Non-pigmented ciliary epithelial cell (primary cell): ENCODE data around the gene CDC42EP5.
"Not testable (repeated sequence)": the region's sequence is repeated elsewhere in the genome, so short reads cannot be mapped to it uniquely, and the experiment has no call there.

Experiments
- DNase-seq: peaks from one replicate; pipeline ENCODE4 v3.0.0-alpha.2; 2010; ENCODE audit warnings: low read depth

The CDC42EP5 gene

GRCh38 chr19:54489341-54489740 lies 16.2 kb upstream of the CDC42EP5 start:
- no peak for DNase-seq

DNA sequence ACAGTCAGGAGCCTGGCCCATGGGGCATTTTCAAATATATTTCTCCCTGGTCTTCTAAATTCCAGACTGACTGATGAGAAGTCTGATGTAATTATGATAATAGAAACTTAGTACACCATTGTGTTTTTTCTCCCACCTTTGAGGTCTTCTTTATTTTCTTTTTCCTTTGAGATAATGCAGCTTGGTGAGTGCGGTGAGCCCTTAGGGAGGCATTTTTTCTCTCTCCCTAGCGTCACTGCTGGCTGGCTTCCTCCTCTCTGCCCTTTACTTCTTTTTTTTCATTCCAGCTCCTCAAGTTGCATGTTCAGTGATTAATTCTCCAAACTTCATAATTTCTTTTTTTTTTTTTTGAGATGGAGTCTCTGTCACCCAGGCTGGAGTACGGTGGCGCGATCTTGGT lies 12.8 kb upstream of the CDC42EP5 start:
- DNase-seq: no peak

DNA sequence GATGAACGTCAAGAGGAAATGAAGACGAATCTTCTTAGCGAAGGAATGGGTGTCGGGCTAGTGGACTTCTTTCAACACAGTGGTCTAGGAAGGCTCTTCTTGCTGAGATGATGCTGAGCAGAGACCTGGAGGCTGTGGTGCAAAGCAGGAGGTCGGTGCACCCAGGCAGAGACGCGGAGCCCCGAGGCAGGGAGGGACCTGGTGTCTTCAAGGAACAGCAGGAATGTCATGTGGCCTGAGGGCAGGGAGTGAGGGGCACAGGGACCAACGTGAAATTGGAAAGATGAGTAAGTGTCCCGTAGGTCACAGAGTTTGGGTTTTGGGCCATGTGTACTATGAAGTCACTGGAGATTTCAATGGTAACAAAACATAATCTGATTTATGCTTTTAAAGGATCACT lies 11.4 kb upstream of the CDC42EP5 start:
- DNase-seq: no peak

GRCh38 chr19:54482889-54483288 lies 9.8 kb upstream of the CDC42EP5 start:
- DNase-seq: no peak

DNA sequence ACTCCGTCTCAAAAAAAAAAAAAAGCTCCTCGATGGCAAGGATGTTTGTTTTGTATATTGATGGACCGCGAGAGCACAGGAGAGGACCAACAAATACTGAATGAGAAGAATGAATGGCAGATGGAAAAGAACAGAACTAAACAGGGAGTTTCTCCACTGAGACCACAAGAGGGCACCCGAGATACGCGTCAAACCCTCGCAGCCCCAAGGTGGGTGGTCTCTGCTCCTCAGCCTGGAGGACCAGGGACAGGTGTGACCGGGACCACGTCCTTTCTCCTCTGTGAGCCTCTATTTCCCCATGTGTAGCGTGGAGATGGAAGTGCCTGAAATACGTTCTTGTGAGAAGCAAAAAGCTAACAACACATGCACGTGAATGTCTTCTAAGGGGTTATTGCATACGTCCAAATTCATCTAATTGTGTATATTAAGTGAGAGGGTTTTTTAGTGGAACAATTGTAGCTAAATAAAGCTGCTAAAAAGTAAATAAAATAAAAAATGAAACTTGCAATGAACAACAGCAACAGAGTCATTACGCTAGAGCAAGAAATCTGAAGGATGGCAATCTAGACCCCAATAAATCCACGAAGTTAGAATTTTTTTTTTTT lies 8.3 kb upstream of the CDC42EP5 start:
- no peak for DNase-seq

DNA sequence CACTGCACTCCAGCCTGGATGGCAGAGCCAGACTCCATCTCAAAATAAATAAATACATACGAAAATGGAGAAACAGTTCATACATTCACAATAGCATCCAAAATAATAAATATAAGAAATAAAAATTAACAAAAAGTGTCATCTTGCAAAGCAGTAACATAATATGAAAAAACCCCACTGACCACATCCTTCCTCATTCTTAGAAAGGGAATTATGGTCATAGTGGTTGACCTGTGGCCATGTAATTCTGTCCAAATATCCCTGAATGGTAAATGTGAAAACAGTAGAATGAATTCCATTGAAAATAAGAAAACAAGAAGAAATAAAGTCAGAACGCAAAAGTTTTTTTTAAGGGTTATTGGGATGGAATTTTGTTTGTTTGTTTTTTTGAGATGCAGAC lies 7.0 kb upstream of the CDC42EP5 start:
- DNase-seq: no peak

DNA sequence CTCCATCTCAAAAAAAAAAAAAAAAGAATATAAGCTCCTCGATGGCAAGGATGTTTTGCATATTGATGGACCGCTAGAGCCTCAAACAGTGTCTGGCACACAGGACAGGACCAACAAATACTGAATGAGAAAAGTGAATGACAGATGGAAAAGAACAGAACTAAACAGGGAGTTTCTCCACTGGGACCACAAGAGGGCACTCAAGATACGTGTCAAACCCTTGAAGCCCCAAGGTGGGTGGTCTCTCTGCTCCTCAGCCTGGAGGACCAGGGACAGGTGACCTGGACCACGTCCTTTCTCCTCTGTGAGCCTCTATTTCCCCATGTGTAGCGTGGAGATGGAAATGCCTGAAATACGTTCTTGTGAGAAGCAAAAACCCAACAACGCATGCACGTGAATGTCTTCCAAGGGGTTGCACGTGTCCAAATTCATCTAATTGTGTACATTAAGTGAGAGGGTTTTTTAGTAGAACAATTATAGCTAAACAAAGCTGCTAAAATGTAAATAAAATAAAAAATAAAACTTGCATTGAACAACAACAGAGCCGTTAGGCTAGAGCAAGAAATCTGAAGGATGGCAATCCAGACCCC lies 5.7 kb upstream of the CDC42EP5 start:
- no peak for DNase-seq

DNA sequence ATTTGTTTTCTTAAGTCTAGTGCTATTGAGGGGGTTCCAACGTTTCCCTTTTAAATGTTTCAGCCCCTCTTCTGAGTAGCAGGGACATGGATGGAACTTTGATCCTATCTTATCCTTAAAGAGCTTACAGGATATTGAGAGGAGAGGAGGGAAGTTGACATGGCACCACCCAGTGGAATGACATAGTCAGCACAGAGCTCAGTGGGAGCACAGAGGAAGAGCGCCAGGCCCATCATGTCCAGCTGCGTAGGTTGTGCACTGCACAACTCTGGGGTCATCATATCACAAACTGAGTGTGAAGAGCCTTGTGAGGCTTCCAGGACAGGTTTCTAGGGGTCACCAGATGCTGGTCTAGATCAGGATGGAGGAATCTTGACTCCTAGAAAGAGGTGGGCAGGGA lies 4.6 kb upstream of the CDC42EP5 start:
- DNase-seq: no peak

DNA sequence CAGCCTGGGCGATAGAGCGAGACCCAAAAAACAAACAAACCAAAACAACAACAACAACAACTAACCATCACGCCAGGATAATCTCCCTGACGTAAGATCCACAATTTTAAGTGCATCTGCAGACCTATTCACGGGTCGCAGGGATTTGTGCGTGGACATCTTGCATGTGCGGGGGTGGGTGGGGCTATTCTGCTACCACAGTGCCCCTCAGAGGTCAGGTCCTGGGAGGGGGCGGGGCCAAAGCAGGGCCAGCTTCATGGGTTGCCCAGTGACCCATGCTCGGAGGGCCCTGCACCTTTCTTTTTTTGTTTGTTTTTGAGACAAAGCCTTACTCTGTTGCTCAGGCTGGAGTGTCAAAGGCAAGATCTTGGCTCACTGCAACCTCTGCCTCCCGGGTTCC lies 2.6 kb upstream of the CDC42EP5 start:
- DNase-seq: no peak

- DNase-seq: no peak
Measured at GRCh38 chr19:54473892-54474372, 836 bp upstream of the CDC42EP5 start.

- no peak for DNase-seq
Measured at GRCh38 chr19:54470991-54471782, 1.9 kb downstream of the CDC42EP5 start.

DNA sequence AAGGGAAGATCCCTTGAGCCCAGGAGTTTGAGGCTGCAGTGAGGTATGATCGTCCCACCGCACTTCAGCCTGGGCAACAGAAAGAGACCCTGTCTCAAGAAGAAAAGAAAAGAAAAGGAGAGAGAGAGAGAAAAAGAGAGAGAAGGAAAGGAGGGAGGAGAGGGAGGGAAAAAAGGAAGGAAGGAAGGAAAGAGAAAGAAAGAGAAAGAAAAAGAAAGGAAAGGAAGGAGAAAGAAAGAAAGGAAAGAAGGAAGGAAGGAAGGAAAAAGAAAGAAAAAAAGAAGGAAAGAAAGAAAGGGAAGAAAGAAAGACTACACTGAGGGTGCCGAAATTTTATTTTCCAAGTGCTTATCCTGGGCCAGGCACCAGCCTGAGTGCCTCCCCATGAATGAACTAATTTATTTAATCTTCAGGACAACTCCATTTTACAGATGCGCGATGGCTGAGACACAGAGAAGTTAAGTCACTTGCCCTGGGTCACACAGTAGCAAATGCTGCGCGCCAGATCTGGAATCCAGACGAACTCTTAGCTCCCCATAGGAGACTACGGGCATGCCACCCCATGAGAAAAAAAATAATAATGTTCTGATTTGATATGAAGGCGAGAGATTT lies 2.7 kb downstream of the CDC42EP5 start:
- no peak for DNase-seq

DNA sequence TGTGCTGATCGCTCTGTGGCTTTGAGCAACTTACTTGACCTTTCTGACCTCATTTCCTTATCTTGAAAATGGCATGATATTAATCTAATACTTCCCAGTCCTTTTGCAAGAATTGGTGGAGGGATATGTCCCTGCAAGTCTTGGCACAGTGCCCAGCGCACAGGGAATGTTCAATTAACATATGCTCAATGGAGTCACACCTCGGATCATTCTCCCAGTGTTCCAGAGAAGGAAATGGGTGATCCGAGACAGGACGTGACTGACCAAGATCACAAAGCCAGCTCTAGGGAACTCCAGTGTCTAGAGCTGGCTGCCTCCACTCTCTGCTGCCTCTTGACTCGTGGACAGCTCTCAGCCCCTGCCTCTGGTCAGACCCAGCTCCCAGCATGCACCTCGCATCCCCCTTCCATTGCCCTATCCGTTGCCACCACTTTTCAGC lies 3.6 kb downstream of the CDC42EP5 start:
- DNase-seq: no peak

- DNase-seq: not testable (repeated sequence)
Measured at GRCh38 chr19:54466110-54466480, 7.0 kb downstream of the CDC42EP5 start.

GRCh38 chr19:54465426-54466109 lies 7.5 kb downstream of the CDC42EP5 start:
- no peak for DNase-seq

- DNase-seq: no peak
Measured at GRCh38 chr19:54464630-54465425, 8.3 kb downstream of the CDC42EP5 start.

DNA sequence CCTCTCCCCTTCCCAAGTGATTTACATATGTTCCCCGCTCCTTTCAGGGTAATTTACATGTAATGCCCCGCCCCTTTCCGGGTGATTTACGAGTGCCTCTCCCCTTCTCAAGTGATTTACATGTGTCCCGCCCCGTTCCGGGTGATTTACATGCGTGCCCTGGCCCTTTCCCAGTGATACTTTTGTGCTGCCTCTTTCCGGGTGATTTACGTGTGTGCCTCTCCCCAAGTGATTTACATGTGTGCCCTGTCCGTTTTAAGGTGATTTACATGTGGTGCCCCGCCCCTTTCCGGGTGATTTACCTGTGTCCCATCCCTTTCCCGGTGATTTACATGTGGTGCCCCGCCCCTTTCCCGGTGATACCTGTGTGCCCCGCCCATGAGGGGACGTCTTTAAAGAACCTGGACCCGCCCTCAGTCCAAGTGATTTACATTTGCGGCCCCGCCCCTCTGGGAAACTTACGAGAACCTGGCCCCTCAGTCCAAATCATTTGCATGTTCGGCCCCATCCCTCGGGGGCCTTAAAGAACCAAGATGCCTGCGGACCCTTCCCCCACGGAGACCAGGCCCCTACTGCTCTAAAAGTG lies 9.0 kb downstream of the CDC42EP5 start:
- no peak for DNase-seq

DNA sequence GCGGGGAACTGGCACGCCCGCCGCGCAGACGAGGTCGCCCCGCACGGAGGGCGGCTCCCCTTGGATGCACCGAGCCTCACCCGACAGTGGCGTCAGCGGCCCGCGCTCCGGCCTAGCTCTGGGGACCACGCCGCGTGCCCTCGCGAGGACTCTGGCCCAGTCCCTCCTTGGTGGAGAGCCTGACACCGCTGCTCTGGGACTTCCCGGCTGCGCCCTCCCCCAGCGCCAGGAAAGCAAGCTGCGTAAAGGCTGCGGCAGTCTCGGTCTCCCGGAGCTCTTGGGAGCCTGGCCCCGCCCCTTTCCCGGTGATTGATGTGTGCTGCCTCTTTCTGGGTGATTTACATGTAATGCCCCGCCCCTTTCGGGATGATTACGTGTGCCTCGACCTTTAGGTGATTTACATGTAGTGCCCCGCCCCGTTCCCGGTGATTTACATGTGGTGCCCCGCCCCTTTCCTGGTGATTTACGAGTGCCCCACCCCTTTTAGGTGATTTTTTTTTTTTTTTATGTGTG lies 9.5 kb downstream of the CDC42EP5 start, which contains the start of gene LENG9:
LENG9 (minus strand) TSS at position 248 of the 513 bp plus-strand sequence. CDS start 252 bp downstream, outside the sequence.
- peak; percentile 99 for DNase-seq

DNA sequence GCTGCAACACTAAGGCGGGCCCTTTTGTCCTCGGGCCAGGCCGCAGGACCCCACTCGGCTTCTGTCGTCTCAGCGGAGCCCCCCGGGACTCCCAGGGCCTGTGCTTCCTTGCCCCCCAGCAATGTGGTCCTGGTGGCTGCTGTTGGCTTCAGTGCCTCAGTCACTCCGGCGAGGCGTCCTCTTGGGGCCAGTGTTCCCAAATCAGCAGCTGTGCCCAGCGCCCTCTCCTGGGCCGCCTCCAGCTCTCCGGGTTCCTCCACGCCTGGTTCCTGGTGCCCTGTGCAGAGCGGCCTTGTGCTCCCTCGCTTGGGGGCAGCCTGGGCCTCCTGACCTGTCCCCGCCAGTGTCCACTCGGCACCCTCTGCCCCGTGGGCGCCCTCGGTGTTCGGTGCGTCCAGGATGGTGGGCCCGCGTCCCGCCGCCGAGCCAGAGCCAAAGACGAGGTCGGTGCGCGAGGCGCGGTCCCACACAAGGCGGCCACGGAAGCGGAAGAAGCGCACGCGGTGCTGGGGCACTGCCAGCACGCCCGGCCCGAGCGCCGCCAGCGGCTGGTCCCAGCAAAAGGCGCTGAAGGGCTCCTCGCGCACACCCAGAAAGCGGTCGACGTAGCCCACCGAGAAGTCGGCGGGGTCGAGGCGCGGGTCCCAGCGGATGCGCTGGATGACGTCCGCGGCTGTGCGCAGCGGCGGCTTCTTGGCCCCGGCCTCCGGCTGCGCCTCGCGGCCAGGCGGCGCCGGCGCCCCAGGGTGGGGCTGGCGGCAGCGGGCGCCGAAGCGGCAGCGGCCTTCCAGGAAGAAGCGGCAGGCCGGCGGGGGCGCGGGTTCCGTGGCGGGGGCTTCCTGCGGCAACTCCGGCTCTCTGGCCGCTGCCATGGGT lies 10.2 kb downstream of the CDC42EP5 start:
- no peak for DNase-seq
